SH-SY5Y (cell line): ENCODE results near the gene CNBD2.

Experiments
- GATA2 ChIP-seq: IDR thresholded peaks from 2 replicates; pipeline ENCODE4 v1.6.1; 2011; ENCODE audit warnings: mild to moderate bottlenecking, low read depth, low read length
- GATA3 ChIP-seq: IDR thresholded peaks from 2 replicates; pipeline ENCODE4 v1.6.1; 2011; ENCODE audit warnings: low read depth, mild to moderate bottlenecking, low read length, moderate library complexity

The CNBD2 gene

DNA sequence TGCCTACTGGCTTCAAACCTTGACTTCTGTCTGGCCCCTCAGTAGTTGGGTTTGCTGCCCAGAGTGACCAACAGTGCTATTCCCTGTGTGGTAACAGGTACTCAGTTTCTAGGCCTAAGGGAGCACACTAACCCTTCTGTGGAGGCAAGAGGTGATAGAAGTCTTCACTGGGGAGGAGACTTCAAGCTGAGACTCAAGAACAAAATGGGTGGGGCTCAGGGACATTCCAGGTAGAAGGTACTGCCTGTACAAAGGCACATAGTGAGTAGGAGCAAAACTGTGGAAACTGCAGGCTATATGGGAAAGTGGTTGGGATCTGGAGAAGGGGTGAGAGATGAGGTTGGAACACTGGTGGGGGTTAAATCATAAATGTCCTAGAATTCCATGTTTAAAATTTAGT lies 11.8 kb upstream of the CNBD2 start:
- TF ChIP-seq GATA2: no peak
- TF ChIP-seq GATA3: no peak

DNA sequence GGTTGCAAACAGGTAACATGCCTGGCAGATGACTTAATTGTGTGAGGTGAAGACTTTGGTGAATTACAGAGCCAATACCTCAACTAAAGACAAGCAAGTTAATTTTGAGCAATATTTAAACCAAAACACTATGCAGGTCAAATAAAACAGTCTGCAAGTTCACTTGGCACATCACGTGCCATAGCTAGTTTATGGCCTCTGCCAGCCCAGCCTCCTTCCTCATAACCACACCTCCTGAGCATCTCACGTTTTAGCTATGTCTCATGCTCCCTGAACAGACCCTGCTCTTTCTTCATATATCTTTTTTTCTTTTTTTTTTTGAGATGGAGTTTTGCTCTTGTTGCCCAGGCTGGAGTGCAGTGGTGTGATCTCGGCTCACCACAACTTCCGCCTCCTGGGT lies 4.5 kb upstream of the CNBD2 start:
- TF ChIP-seq GATA3 (no peak), GATA2 (no peak)

DNA sequence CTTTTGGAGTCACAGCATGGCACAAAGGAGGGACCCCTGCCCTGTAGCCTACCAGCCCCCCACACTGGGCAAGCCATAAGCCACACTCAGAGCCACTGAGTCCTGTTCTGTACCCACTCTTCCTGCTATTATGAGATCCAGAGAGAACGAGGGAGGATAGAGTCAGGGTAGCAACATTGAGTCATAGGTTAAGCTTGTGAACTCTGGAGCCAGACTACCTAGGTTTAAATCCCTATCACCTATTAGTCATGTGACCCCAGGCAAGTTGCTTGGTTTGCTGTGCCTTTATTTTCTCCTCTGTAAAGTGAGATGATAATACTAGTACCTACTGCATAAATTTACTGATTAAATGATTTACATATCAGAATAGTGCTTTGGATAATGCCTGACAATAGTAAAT lies 540 bp downstream of the CNBD2 start:
- no peak for TF ChIP-seq GATA3
- TF ChIP-seq GATA2: no peak

DNA sequence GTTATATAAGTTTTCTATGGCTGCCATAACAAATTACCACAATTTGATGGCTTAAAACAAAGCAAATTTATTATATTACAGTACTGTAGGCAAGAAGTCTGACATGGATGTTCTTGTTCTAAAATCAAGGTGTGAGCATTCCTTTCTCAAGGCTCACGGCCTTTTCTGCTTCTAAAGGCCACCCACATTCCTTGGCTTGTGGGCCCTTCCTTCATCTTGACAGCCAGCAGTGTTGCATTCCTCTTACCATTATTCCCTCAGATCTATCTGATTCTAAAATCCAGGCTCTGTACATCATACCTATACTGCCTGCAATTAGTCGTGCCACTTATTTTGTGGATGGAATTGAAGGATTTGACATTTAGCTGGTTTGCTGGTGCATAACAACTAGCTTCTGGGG lies 3.6 kb downstream of the CNBD2 start:
- TF ChIP-seq GATA2: no peak
- no peak for TF ChIP-seq GATA3

DNA sequence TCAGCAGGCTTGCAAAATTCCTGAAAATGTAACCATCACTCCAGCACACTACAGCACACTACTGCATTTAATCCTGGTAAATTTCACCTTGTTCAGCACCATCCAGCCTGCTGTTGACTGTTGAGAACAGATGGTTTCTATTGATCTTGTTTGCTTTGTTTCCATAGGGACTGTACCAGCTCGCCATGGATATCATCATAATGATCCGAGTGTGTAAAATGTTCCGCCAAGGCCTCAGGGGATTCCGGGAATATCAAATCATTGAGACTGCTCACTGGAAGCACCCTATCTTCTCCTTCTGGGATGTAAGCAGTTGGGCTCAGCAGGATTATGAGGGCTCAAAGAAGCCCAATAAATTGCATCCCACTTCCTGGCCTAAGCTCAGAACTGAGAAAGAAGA lies 4.1 kb downstream of the CNBD2 start:
- no peak for TF ChIP-seq GATA3
- no peak for TF ChIP-seq GATA2

DNA sequence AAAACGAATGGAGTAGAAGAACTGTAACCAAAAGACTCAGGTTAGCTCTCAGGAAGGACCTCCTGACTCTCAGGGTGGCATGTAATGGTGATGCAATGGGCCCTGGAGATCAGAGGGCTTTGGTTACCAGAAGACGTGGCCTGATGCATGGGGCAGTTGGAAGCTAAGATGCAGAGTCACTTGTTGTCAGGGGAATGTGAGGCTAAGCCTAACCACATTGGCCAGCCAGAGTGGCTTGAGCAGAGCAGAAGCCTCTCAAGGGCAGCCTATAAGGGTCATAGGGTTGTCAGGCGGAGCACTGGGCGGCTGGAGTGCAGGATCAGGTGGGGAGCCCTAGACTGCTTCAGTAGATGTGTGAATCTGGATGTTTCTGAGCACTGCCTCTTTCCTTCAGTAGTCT lies 5.9 kb downstream of the CNBD2 start:
- TF ChIP-seq GATA2: no peak
- TF ChIP-seq GATA3: no peak

- no peak for TF ChIP-seq GATA3
- no peak for TF ChIP-seq GATA2
Observed at GRCh38 chr20:35975576-35976373, 7.4 kb downstream of the CNBD2 start.

DNA sequence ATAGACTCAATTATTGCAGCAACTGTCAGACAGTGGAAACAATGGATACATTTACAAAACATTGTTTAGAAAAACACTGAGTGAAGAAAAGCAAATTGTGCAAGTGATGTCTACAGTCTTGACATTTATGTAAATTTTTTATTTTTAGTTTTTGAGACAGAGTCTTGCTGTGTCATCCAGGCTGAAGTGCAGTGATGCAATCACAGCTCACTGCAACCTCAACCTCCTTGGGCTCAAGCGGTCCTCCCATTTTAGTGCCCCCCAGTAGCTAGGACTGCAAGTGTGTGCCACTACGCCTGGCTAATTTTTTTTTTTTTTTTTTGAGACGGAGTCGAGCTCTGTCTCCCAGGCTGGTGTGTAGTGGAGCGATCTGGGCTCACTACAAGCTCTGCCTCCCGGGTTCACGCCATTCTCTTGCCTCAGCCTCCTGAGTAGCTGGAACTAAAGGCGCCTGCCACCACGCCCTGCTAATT lies 9.7 kb downstream of the CNBD2 start:
- TF ChIP-seq GATA3 (no peak), GATA2 (no peak)

- TF ChIP-seq GATA2 (no peak), GATA3 (no peak)
Observed at GRCh38 chr20:35979544-35979943, 11.2 kb downstream of the CNBD2 start.

DNA sequence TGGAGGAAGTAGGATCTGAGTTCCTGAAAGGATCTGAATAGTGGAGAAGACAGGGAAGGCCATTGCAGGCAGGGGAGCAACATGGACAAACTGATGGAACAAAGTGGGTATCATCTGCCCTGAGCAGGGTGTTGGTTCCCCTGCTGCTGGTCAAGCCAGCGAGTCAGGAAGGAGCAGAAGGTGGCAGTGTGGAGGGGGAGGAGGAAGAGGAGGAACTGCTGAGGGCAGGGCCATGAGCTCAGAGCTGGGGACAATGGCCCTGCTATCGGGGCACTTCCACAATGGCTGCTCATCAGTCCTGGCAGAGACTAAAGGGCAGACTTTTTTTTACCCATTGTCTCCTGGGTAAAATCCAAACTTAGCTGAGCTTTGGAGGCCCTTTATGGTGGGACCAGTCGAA lies 13.6 kb downstream of the CNBD2 start:
- TF ChIP-seq GATA3 (no peak), GATA2 (no peak)

GRCh38 chr20:35984382-35984781 lies 16.0 kb downstream of the CNBD2 start:
- TF ChIP-seq GATA3 (no peak), GATA2 (no peak)

- TF ChIP-seq GATA2 (no peak), GATA3 (no peak)
Observed at GRCh38 chr20:35985806-35986205, 17.4 kb downstream of the CNBD2 start.

- TF ChIP-seq GATA2 (no peak), GATA3 (no peak)
Observed at GRCh38 chr20:35988910-35989463, 20.6 kb downstream of the CNBD2 start.

DNA sequence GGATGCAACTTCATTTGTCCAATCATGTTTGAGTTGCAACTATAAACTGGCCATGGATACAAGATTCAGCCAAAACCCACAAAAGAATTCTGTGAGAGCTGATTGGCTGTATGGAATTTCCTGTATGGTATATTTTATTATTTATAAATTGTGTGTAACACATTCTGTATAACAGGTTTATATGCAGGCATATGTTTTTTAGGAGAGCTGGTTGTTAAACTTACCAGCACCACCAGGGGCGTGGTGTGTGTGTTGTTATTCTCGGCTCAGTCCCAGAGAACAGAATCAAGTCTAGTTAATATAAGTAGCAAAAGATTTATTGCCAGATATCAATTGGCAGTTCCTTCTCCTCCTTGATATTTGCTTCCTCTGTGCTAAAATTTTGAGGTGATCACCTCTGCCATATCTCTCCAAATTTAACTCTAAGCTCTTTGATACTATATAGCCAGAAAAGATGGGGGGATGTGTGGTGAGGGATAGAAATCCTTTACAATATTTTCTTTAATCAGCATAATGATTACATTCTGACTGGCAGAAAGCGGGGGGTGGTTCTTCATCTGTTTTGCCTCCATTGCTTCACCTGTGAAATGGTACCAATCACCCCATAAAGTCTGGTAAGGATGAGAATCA lies 22.9 kb downstream of the CNBD2 start:
- no peak for TF ChIP-seq GATA2
- TF ChIP-seq GATA3: no peak
